Measurements from ENCODE around the gene SORCS1. TPM values are rescaled to one million over a fixed set of nuclear protein-coding genes. Genes with fewer than 3 reads are reported as not detected.

SORCS1 gene
- total RNA-seq, 1 experiment from 2014 or later, result not detected

DNA sequence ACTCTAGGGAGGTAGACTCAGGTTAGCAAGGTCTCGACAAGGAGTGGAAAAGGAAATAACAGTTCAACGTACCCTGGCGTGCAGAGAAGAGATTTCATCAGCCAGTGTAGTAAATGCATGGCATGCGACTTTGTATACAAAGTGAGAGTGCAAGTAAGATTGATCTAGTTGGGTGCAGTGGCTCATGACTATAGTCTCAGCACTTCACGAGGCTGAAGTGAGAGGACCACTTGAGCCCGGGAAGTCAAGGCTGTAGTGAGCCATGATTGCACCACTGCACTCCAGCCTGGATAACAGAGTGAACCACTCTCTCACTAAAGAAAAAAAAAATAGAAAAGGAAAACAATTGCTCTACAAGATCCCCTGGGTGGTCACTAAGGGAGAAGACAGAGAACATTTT is 528.6 kb downstream of the SORCS1 start (continued):
- TF ChIP-seq SRF (IDR thresholded peaks at IDR 0.05; ENCODE audit: low read depth) (no peak), EGR1 (IDR thresholded peaks at IDR 0.05; ENCODE audit: low read depth) (no peak)
- TF ChIP-seq, protein P1, sequence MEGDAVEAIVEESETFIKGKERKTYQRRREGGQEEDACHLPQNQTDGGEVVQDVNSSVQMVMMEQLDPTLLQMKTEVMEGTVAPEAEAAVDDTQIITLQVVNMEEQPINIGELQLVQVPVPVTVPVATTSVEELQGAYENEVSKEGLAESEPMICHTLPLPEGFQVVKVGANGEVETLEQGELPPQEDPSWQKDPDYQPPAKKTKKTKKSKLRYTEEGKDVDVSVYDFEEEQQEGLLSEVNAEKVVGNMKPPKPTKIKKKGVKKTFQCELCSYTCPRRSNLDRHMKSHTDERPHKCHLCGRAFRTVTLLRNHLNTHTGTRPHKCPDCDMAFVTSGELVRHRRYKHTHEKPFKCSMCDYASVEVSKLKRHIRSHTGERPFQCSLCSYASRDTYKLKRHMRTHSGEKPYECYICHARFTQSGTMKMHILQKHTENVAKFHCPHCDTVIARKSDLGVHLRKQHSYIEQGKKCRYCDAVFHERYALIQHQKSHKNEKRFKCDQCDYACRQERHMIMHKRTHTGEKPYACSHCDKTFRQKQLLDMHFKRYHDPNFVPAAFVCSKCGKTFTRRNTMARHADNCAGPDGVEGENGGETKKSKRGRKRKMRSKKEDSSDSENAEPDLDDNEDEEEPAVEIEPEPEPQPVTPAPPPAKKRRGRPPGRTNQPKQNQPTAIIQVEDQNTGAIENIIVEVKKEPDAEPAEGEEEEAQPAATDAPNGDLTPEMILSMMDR (IDR thresholded peaks at IDR 0.05 in 2 of 3, conservative IDR thresholded peaks at IDR 0.05 in 1 of 3; ENCODE audit: borderline replicate concordance in 1 of 3, insufficient read depth in 1 of 3, low read depth in 2 of 3, low read length in 2 of 3), result no peak

DNA sequence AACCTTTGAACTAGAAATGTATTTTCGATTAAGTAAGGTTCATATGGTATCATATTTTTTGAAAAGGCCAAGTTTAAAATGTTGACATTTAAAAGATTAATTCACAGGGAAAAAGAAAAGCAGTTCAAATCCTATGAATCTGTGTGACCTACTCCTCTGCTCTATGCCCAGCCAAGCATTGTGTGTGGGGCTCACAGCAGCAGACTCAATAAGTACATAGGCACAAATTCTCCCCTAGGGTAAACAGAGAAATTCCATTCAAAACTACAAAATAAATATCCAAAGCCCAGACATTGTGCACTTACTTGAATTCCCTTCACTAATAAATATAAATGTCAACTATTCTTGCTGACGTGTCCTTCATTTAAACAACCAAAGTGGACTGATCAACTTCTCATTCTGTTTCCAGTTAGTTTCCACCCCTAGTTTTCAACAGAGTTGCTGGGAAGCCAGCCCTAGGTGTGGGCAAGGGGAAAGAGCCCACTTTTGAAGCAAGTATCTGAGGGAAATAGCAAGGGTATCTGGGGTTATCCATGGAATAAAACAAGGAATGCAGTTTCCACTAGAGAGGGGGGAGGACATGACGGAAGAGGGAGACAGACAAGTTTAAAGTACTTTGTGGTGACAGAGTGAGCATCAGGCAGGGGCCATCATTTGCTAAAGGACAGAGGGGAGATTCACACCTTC is 533.3 kb downstream of the SORCS1 start:
- no peak overlapping the region for H3K4me3 ChIP-seq (replicated peaks in 1 of 2; ENCODE audit: low read depth in 1 of 2, low read length in 2 of 2)
- no peak overlapping the region for H3K4me2 ChIP-seq (ENCODE audit: low read length)
- TF ChIP-seq CEBPB (IDR thresholded peaks at IDR 0.05; ENCODE audit: low read depth) (no peak), JUND (IDR thresholded peaks at IDR 0.05) (no peak), TCF7L2 (IDR thresholded peaks at IDR 0.05; ENCODE audit: borderline replicate concordance, extremely low read depth, insufficient read depth, insufficient read length) (no peak), ZNF274 (IDR thresholded peaks at IDR 0.05; ENCODE audit: low read depth, low read length) (no peak), YY1 (IDR thresholded peaks at IDR 0.05; ENCODE audit: extremely low read depth, insufficient replicate concordance, low read depth, low read length) (no peak), SIN3A (IDR thresholded peaks at IDR 0.05; ENCODE audit: low read depth) (no peak)
- TF ChIP-seq, protein P1 (IDR thresholded peaks at IDR 0.05 in 2 of 3, conservative IDR thresholded peaks at IDR 0.05 in 1 of 3; ENCODE audit: borderline replicate concordance in 1 of 3, insufficient read depth in 1 of 3, low read depth in 2 of 3, low read length in 2 of 3), result no peak
- H2AFZ ChIP-seq (ENCODE audit: low read depth, low read length, poor library complexity, severe bottlenecking), result no peak overlapping the region
- H3K9ac ChIP-seq (ENCODE audit: low read length), result no peak overlapping the region
- no peaks in the 10 kb centered on the region for H3K36me3 ChIP-seq (ENCODE audit: control insufficient read depth in 1 of 2, insufficient read depth in 2 of 2, low read length in 2 of 2)
- POLR2A ChIA-PET, result no interaction called here
- RAD21 ChIA-PET (ENCODE audit: low non-redundant PET in 1 of 2, low total read pairs in 2 of 2, uncharacterized antibody in 2 of 2, unreplicated experiment in 2 of 2), result no interaction called here
- no peaks in the 10 kb centered on the region for H4K20me1 ChIP-seq (ENCODE audit: insufficient read depth)
- BruUV-seq (replicated peaks), result no TSS peak
- no peak for ATAC-seq
- H3K4me1 ChIP-seq (ENCODE audit: control insufficient read depth in 1 of 2, insufficient read depth in 2 of 2, low read length in 2 of 2), result no peaks in the 10 kb centered on the region
- no peaks in the 10 kb centered on the region for H3K9me2 ChIP-seq (ENCODE audit: insufficient read depth)
- peaks cover 17 to 19% of the 10 kb centered on the region in 2 experiments; a peak in 3 of 4 replicates for H3K9me3 ChIP-seq (ENCODE audit: control insufficient read depth in 1 of 2, insufficient read depth in 1 of 2, low read depth in 1 of 2, low read length in 2 of 2)
- no peak for DNase-seq (ENCODE audit: low read depth, low spot score)
- no peaks in the 10 kb centered on the region for H3K79me2 ChIP-seq (ENCODE audit: insufficient read depth, low read length)
- no peak overlapping the region for H3K27ac ChIP-seq (ENCODE audit: low read depth, low read length)
- CTCF ChIA-PET, result no interaction called here
- intact Hi-C loops (cut with micrococcal nuclease), result no loop called here
- H3K27me3 ChIP-seq (ENCODE audit: insufficient read depth, low read length), result no peaks in the 10 kb centered on the region

Measured in HCT116 (cell line).